H1 (cell line): Measurements from ENCODE around the gene B3GALT4. TPM values are rescaled to one million over a fixed set of nuclear protein-coding genes. Genes with fewer than 3 reads are reported as not detected.

Source experiments
- CTCF ChIA-PET: fragments of 300-600 bp; sonication (Branson Sonifier 250); formaldehyde crosslinking; loops from one replicate; lab custom pipeline; 2021; ENCODE audit not compliant: partially characterized antibody; lab: Charles Lee
- POLR2A ChIA-PET: fragments of 300-600 bp; sonication (Branson Sonifier 250); formaldehyde crosslinking; loops from one replicate; lab custom pipeline; 2021; ENCODE audit warnings: inconsistent platforms; ENCODE audit not compliant: partially characterized antibody; lab: Charles Lee
- DNase-seq, 2 experiments: peaks; one replicate each; pipeline versions ENCODE4 v3.0.0 to v3.0.0-alpha.2; 2010 to 2022; ENCODE audit warnings: low spot score in 2 of 2, low read depth in 1 of 2, mixed read lengths in 1 of 2
- FAIRE-seq: peaks from 2 replicates; lab custom pipeline; 2011; peaks lifted over from hg19 to GRCh38; lab: Jason Lieb, UNC
- H2AFZ ChIP-seq: 2 replicates; pipeline ENCODE4 v1.8.1; 2012; ENCODE audit warnings: low read length, inconsistent platforms
- H2AK5ac ChIP-seq: 2 replicates; pipeline ENCODE4 v1.6.1; 2013; ENCODE audit warnings: low read depth, low read length
- H2BK120ac ChIP-seq: replicated peaks from 2 replicates; pipeline ENCODE3; 2013; ENCODE audit warnings: low read depth, low read length, inconsistent platforms
- H2BK12ac ChIP-seq: 2 replicates; pipeline ENCODE4 v1.6.1; 2013; ENCODE audit warnings: low read depth, low read length
- H2BK15ac ChIP-seq: 2 replicates; pipeline ENCODE4 v1.6.1; 2013; ENCODE audit warnings: low read length
- H2BK20ac ChIP-seq: 2 replicates; pipeline ENCODE4 v1.6.1; 2013; ENCODE audit warnings: low read length
- H2BK5ac ChIP-seq: 2 replicates; pipeline ENCODE4 v1.6.1; 2013; ENCODE audit warnings: low read depth, low read length
- H3K14ac ChIP-seq: 2 replicates; pipeline ENCODE4 v1.6.1; 2013; ENCODE audit warnings: inconsistent platforms; ENCODE audit not compliant: insufficient read length
- H3K18ac ChIP-seq: 2 replicates; pipeline ENCODE4 v1.6.1; 2013; ENCODE audit warnings: low read length; ENCODE audit errors: extremely low read depth
- H3K23ac ChIP-seq: 2 replicates; pipeline ENCODE4 v1.6.1; 2013; ENCODE audit warnings: inconsistent platforms; ENCODE audit not compliant: insufficient read length
- H3K23me2 ChIP-seq: 2 replicates; pipeline ENCODE4 v1.6.1; 2013; ENCODE audit warnings: low read depth, low read length
- H3K27ac ChIP-seq: 2 replicates; pipeline ENCODE4 v1.6.1; 2011; ENCODE audit warnings: low read depth, low read length, inconsistent platforms
- H3K27me3 ChIP-seq, 4 experiments: replicated peaks in 1 of 4; 1 replicate in 1 of 4; 2 replicates in 3 of 4; pipeline versions ENCODE4 v1.6.1 to v1.8.1; 2011 to 2013; ENCODE audit warnings: low read length in 3 of 4, mild to moderate bottlenecking in 3 of 4, inconsistent platforms in 2 of 4, mixed read lengths in 2 of 4, moderate library complexity in 1 of 4; ENCODE audit not compliant: control insufficient read depth in 3 of 4, insufficient read depth in 3 of 4; ENCODE audit errors: extremely low read depth in 1 of 4
- H3K36me3 ChIP-seq, 4 experiments: 2 replicates each; pipeline versions ENCODE4 v1.6.1 to v1.8.1; 2011 to 2013; ENCODE audit warnings: mild to moderate bottlenecking in 4 of 4, low read length in 3 of 4, moderate library complexity in 2 of 4, control low read depth in 1 of 4, inconsistent platforms in 1 of 4; ENCODE audit not compliant: insufficient read depth in 4 of 4, control insufficient read depth in 2 of 4
- H3K4ac ChIP-seq: replicated peaks from 2 replicates; pipeline ENCODE3; 2013; ENCODE audit warnings: low read length, low read depth, mixed read lengths, inconsistent platforms; ENCODE audit not compliant: insufficient read length
- H3K4me1 ChIP-seq, 4 experiments: replicated peaks in 1 of 4; 1 replicate in 1 of 4; 2 replicates in 3 of 4; pipeline versions ENCODE4 v1.6.1 to v1.8.1; 2011 to 2013; ENCODE audit warnings: low read length in 3 of 4, inconsistent platforms in 2 of 4, mixed read lengths in 1 of 4; ENCODE audit not compliant: insufficient read depth in 4 of 4, control insufficient read depth in 3 of 4
- H3K4me2 ChIP-seq, 2 experiments: 2 replicates each; pipeline versions ENCODE4 v1.6.1 to v1.8.1; 2011 to 2013; ENCODE audit warnings: low read depth in 2 of 2, low read length in 2 of 2, control low read depth in 1 of 2, inconsistent platforms in 1 of 2, mild to moderate bottlenecking in 1 of 2; ENCODE audit not compliant: insufficient read depth in 1 of 2
- H3K4me3 ChIP-seq, 4 experiments: fragments of 200-600, 300-600 bp in 1 of 4; sonication (generic), shearing (Covaris generic), sonication (Bioruptor Twin) in 1 of 4; 2 replicates each; pipeline versions ENCODE4 v1.5.1 to v1.8.1; 2011 to 2016; ENCODE audit warnings: low read length in 4 of 4, low read depth in 3 of 4, control low read depth in 2 of 4, inconsistent platforms in 2 of 4, mild to moderate bottlenecking in 2 of 4, mixed read lengths in 1 of 4, moderate library complexity in 1 of 4; ENCODE audit not compliant: insufficient read depth in 2 of 4; ENCODE audit errors: extremely low read depth in 1 of 4
- H3K56ac ChIP-seq: replicated peaks from 2 replicates; pipeline ENCODE3; 2013; ENCODE audit warnings: low read depth, mild to moderate bottlenecking, mixed read lengths, low read length, inconsistent platforms; ENCODE audit not compliant: insufficient read length
- H3K79me1 ChIP-seq: 2 replicates; pipeline ENCODE4 v1.6.1; 2013; ENCODE audit warnings: low read depth, low read length, control low read depth
- H3K79me2 ChIP-seq, 2 experiments: 2 replicates each; pipeline versions ENCODE4 v1.6.1 to v1.8.1; 2012 to 2013; ENCODE audit warnings: low read length in 2 of 2, mild to moderate bottlenecking in 2 of 2, inconsistent platforms in 1 of 2; ENCODE audit not compliant: insufficient read depth in 2 of 2, control insufficient read depth in 1 of 2
- H3K9ac ChIP-seq, 4 experiments: replicated peaks in 1 of 4; 1 replicate in 1 of 4; 2 replicates in 3 of 4; pipeline versions ENCODE4 v1.6.1 to v1.8.1; 2011 to 2013; ENCODE audit warnings: low read depth in 3 of 4, low read length in 3 of 4, control low read depth in 2 of 4, mild to moderate bottlenecking in 2 of 4, moderate library complexity in 2 of 4, inconsistent platforms in 1 of 4; ENCODE audit errors: extremely low read depth in 1 of 4
- H3K9me3 ChIP-seq, 2 experiments: 2 replicates each; pipeline versions ENCODE4 v1.6.1 to v1.8.1; 2012 to 2013; ENCODE audit warnings: mild to moderate bottlenecking in 2 of 2, moderate library complexity in 2 of 2, control low read depth in 1 of 2, inconsistent platforms in 1 of 2, low read depth in 1 of 2, low read length in 1 of 2, mixed read lengths in 1 of 2; ENCODE audit not compliant: insufficient read depth in 2 of 2
- H4K20me1 ChIP-seq, 2 experiments: replicated peaks in 1 of 2; 2 replicates each; pipeline versions ENCODE3 to v1.8.1; 2011 to 2013; ENCODE audit warnings: inconsistent platforms in 2 of 2, low read length in 2 of 2, mild to moderate bottlenecking in 1 of 2; ENCODE audit not compliant: insufficient read depth in 2 of 2, control insufficient read depth in 1 of 2
- H4K5ac ChIP-seq: 2 replicates; pipeline ENCODE4 v1.6.1; 2013; ENCODE audit warnings: low read length, low read depth, mixed read lengths, inconsistent platforms; ENCODE audit not compliant: insufficient read length
- H4K8ac ChIP-seq: 2 replicates; pipeline ENCODE4 v1.8.0; 2013; ENCODE audit warnings: mild to moderate bottlenecking, moderate library complexity, low read length, inconsistent platforms; ENCODE audit not compliant: insufficient read depth; ENCODE audit errors: extremely low read depth
- H4K91ac ChIP-seq: replicated peaks from 2 replicates; pipeline ENCODE3; 2013; ENCODE audit warnings: low read length, mixed read lengths, inconsistent platforms; ENCODE audit not compliant: insufficient read length
- CHD1 ChIP-seq: IDR thresholded peaks from 2 replicates; pipeline ENCODE4 v1.6.1; 2012; ENCODE audit warnings: low read depth, low read length, improper control_type of control experiment
- CHD2 ChIP-seq: IDR thresholded peaks from 2 replicates; pipeline ENCODE4 v1.6.1; 2012; ENCODE audit warnings: low read length, improper control_type of control experiment
- EP300 ChIP-seq, 2 experiments: IDR thresholded peaks; 1 replicate in 1 of 2; 2 replicates in 1 of 2; pipeline ENCODE4 v1.6.1; 2011 to 2012; ENCODE audit warnings: low read depth in 2 of 2, low read length in 2 of 2, mild to moderate bottlenecking in 2 of 2, borderline replicate concordance in 1 of 2, inconsistent platforms in 1 of 2, moderate library complexity in 1 of 2
- SIN3A ChIP-seq, 2 experiments: IDR thresholded peaks in 1 of 2; conservative IDR thresholded peaks in 1 of 2; 2 replicates each; pipeline ENCODE4 v1.6.1; 2011 to 2012; ENCODE audit warnings: low read length in 2 of 2, improper control_type of control experiment in 1 of 2, low read depth in 1 of 2, mild to moderate bottlenecking in 1 of 2
- SIRT6 ChIP-seq: IDR thresholded peaks from one replicate; pipeline ENCODE4 v1.7.1; 2012; ENCODE audit warnings: low read length, inconsistent platforms
- SP4 ChIP-seq: IDR thresholded peaks from 2 replicates; pipeline ENCODE4 v1.6.1; 2012; ENCODE audit warnings: low read length, inconsistent platforms
- WGBS, 2 experiments: shearing (Covaris generic) in 1 of 2; methylation state at CpG; one replicate each; pipeline versions ENCODE4 v1.1.6 to v1.1.7; 2013 to 2015; ENCODE audit warnings: low lambda C conversion rate in 2 of 2, mixed read lengths in 2 of 2, inconsistent platforms in 1 of 2, low coverage in 1 of 2, missing lambda C conversion rate in 1 of 2; ENCODE audit not compliant: insufficient replicate concordance in 2 of 2, insufficient coverage in 1 of 2, insufficient read length in 1 of 2; ENCODE audit errors: extremely low coverage in 1 of 2, missing lambda C conversion rate in 1 of 2; 5-methylcytosine and 5-hydroxymethylcytosine counted together
- polyA plus RNA-seq, 7 experiments: library from polyadenylated mRNA; depleted of rRNA in 3 of 7; stranded (reverse) in 5 of 7; unstranded in 2 of 7; fragments of >200 nt in 5 of 7; fragments of 200-250 nt in 2 of 7; gene quantifications; 1 replicate in 5 of 7; 2 replicates in 1 of 7; 4 replicates in 1 of 7; pipeline versions ENCODE4 v1.2.1 to v1.2.3, GENCODE V29; 2011 to 2013; ENCODE audit warnings: missing spikeins in 2 of 7, mixed read lengths in 2 of 7
- total RNA-seq: library from RNA; stranded (reverse); fragmentation: NEBNext Ultra II Directional; extraction: Animal tissue kit (Norgen Biotek cat#: 25700); gene quantifications from 2 replicates; pipeline ENCODE4 v1.2.1, GENCODE V29; 2021

B3GALT4 gene
- total and polyA plus RNA-seq, 2 of the 8 experiments (the other 6 are each of a cell fraction or from before 2014, with no cell fraction given), result 2.2 to 3.0 TPM

- CTCF ChIA-PET, result no interaction called here
- Histone ChIP-seq H3K14ac (no peak overlapping the region), H4K20me1 (peaks cover 0 to 4% of the 10 kb centered on the region in 2 experiments), H4K5ac (no peak overlapping the region), H3K36me3 (no peaks in the 10 kb centered on the region; a peak in 2 of 8 replicates), H3K23ac (no peak overlapping the region), H3K79me1 (0 out of 2 replicates have a peak, but pooled peaks cover 3% of the 10 kb centered on the region), H2BK15ac (no peak overlapping the region), H2BK12ac (no peak overlapping the region), H4K91ac (no peak overlapping the region), H2BK120ac (no peak overlapping the region), H3K18ac (no peak overlapping the region), H3K9me3 (no peaks in the 10 kb centered on the region), H2AFZ (no peak overlapping the region)
- no peak for FAIRE-seq
- TF ChIP-seq SIRT6 (no peak), CHD1 (no peak), SIN3A (conservative IDR thresholded peaks at IDR 0.05 in 1 of 2, IDR thresholded peaks at IDR 0.05 in 1 of 2; ENCODE audit: low read depth in 1 of 2, low read length in 2 of 2) (no peak), SP4 (no peak), EP300 (IDR thresholded peaks at IDR 0.05; ENCODE audit: borderline replicate concordance in 1 of 2, low read depth in 2 of 2, low read length in 2 of 2) (no peak), CHD2 (no peak)
- TF ChIP-seq, all 59 proteins: peak for 0
- H3K4me3 ChIP-seq, result no peak overlapping the region
- H3K27ac ChIP-seq, result no peak overlapping the region
- no peak overlapping the region for H3K9ac ChIP-seq
- 91% methylated on average over 4 of the region's 4 CpGs; no CpG with 5 or more reads in 1 of the 2 experiments for WGBS, 2 experiments
- POLR2A ChIA-PET, result interaction anchor here (0.7 to 1.3 kb wide), 3 partner anchors 25 to 35 kb away, joined by 3 to 5 read pairs (median 4); partner anchors contain the start of genes RPS18 and VPS52
- H2AK5ac ChIP-seq, result no peak overlapping the region
- no peak overlapping the region for H2BK20ac ChIP-seq
- no peak overlapping the region for H3K56ac ChIP-seq
- no peaks in the 10 kb centered on the region for H3K27me3 ChIP-seq
- H3K23me2 ChIP-seq, result no peaks in the 10 kb centered on the region
- no peak overlapping the region for H4K8ac ChIP-seq
- no peak overlapping the region for H2BK5ac ChIP-seq
- no peak overlapping the region for H3K4ac ChIP-seq
- no peak overlapping the region for H3K4me2 ChIP-seq
- H3K79me2 ChIP-seq, result peaks cover 0 to 6% of the 10 kb centered on the region in 2 experiments; a peak in 2 of 4 replicates
- DNase-seq, result no peak
- H3K4me1 ChIP-seq, result no peaks in the 10 kb centered on the region
Measured at GRCh38 chr6:33306356-33306755, 29.4 kb downstream of the B3GALT4 start.
